ENCODE measurements around the gene BRF1. TPM values are rescaled to one million over a fixed set of nuclear protein-coding genes. Genes with fewer than 3 reads are reported as not detected.

The BRF1 gene
- total and polyA plus RNA-seq, 2 donors from 2014 or later: 19.3 to 34.1 TPM

- peaks cover 0 to 5% (median 0%) of the 10 kb centered on the region in 3 donors for H3K36me3 ChIP-seq (ENCODE audit: control insufficient read depth in 2 of 3, insufficient read depth in 3 of 3, low read length in 3 of 3)
- TF ChIP-seq CTCF (IDR thresholded peaks at IDR 0.05; ENCODE audit: borderline replicate concordance, extremely low read depth, insufficient read depth): no peak
- no peak overlapping the region for H3K4me3 ChIP-seq (ENCODE audit: low read length in 3 of 3)
- FAIRE-seq (no peak), DNase-seq (no peak)
- intact Hi-C loops (cut with DNase I): no loop called here
- H3K27me3 ChIP-seq (ENCODE audit: control insufficient read depth, insufficient read depth, low read length): no peaks in the 10 kb centered on the region
- H3K9me3 ChIP-seq (ENCODE audit: control insufficient read depth in 2 of 3, insufficient read depth in 1 of 3, low read length in 3 of 3): no peaks in the 10 kb centered on the region
- no peak overlapping the region for H3K9ac ChIP-seq (ENCODE audit: low read length in 3 of 3)
- peaks cover 0 to 21% (median 6%) of the 10 kb centered on the region in 3 donors for H3K4me1 ChIP-seq (ENCODE audit: control insufficient read depth in 2 of 3, insufficient read depth in 2 of 3, low read depth in 1 of 3, low read length in 3 of 3)
- no peak overlapping the region for H3K27ac ChIP-seq (ENCODE audit: low read depth in 2 of 2, low read length in 2 of 2)
Measured at GRCh38 chr14:105209091-105209490, 91.7 kb downstream of the BRF1 start.

DNA sequence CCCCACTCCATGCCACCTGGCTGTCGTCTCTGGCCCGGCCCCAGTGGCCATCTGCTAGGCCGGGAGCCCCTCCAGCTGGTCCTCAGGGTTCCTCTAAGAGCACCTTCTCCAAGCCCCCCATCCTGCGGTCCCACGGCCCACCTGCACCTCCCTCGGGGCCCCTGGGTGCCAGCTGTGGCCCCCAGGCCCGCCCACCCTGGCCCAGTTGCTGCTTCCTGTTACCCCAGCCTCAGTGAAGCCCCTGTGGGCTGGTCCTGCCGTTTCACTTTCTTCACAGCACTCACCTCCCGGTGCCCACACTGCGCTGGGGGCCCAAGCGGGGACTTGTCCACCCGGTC, 92.1 kb downstream of the BRF1 start:
- Histone ChIP-seq H3K27me3 (ENCODE audit: control insufficient read depth, insufficient read depth, low read length) (no peaks in the 10 kb centered on the region), H3K27ac (ENCODE audit: low read depth in 2 of 2, low read length in 2 of 2) (no peak overlapping the region), H3K4me1 (ENCODE audit: control insufficient read depth in 2 of 3, insufficient read depth in 2 of 3, low read depth in 1 of 3, low read length in 3 of 3) (peaks cover 0 to 25% (median 6%) of the 10 kb centered on the region in 3 donors), H3K4me3 (ENCODE audit: low read length in 3 of 3) (no peak overlapping the region), H3K9ac (ENCODE audit: low read length in 3 of 3) (no peak overlapping the region), H3K36me3 (ENCODE audit: control insufficient read depth in 2 of 3, insufficient read depth in 3 of 3, low read length in 3 of 3) (peaks cover 0 to 5% (median 0%) of the 10 kb centered on the region in 3 donors), H3K9me3 (ENCODE audit: control insufficient read depth in 2 of 3, insufficient read depth in 1 of 3, low read length in 3 of 3) (no peaks in the 10 kb centered on the region)
- TF ChIP-seq CTCF (IDR thresholded peaks at IDR 0.05; ENCODE audit: borderline replicate concordance, extremely low read depth, insufficient read depth): no peak
- intact Hi-C loops (cut with DNase I): no loop called here
- DNase-seq: no peak
- no peak for FAIRE-seq

- Histone ChIP-seq H3K27me3 (ENCODE audit: control insufficient read depth, insufficient read depth, low read length) (no peaks in the 10 kb centered on the region), H3K36me3 (ENCODE audit: control insufficient read depth in 2 of 3, insufficient read depth in 3 of 3, low read length in 3 of 3) (peaks cover 0 to 5% (median 0%) of the 10 kb centered on the region in 3 donors), H3K27ac (ENCODE audit: low read depth in 2 of 2, low read length in 2 of 2) (no peak overlapping the region), H3K4me1 (ENCODE audit: control insufficient read depth in 2 of 3, insufficient read depth in 2 of 3, low read depth in 1 of 3, low read length in 3 of 3) (peaks cover 0 to 27% (median 6%) of the 10 kb centered on the region in 3 donors), H3K4me3 (ENCODE audit: low read length in 3 of 3) (no peak overlapping the region), H3K9ac (ENCODE audit: low read length in 3 of 3) (no peak overlapping the region), H3K9me3 (ENCODE audit: control insufficient read depth in 2 of 3, insufficient read depth in 1 of 3, low read length in 3 of 3) (no peaks in the 10 kb centered on the region)
- no peak for TF ChIP-seq CTCF (IDR thresholded peaks at IDR 0.05; ENCODE audit: borderline replicate concordance, extremely low read depth, insufficient read depth)
- intact Hi-C loops (cut with DNase I): no loop called here
- FAIRE-seq: no peak
- DNase-seq: no peak
Measured at GRCh38 chr14:105207996-105208737, 92.6 kb downstream of the BRF1 start.

Data from kidney (tissue), 14 donors.